ENCODE results near the gene DUSP22. TPM values are rescaled to one million over a fixed set of nuclear protein-coding genes. Genes with fewer than 3 reads are reported as not detected.

Gene DUSP22, protein sequence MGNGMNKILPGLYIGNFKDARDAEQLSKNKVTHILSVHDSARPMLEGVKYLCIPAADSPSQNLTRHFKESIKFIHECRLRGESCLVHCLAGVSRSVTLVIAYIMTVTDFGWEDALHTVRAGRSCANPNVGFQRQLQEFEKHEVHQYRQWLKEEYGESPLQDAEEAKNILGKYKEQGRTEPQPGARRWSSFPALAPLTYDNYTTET
- total RNA-seq: 12.1 and 16.9 TPM in 2 replicates

DNA sequence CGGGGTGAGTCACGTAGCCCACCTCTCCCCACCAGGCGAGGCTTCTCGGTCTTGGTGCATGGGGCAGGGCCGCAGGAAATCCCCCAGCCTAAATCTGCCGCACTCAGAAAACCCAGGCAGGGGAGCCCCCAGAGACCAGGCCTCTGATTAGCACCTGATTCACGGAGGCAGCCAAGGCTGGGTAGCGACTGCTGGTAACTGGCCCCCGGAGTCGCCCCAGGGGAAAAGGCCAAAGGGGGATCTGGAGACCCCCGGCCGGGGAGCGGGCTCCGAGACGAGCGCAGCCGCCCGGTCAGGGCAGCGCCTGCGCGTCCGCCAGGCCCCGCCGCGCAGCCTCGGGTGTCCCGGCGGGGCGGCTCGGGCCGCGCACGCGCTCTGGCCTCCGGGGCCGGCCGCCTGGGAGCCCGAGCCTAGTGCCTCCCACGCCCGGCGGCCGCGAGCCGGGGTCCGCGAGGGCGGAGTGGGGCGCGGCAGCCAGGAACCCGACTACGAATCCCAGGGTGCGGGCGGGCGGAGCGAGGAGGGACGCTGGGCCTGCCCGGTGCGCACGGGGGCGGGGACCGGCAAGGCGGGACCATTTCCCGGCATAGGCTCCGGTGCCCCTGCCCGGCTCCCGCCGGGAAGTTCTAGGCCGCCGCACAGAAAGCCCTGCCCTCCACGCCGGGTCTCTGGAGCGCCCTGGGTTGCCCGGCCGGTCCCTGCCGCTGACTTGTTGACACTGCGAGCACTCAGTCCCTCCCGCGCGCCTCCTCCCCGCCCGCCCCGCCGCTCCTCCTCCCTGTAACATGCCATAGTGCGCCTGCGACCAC lies at the start of gene DUSP22:
Gene DUSP22, plus strand, starts transcription at position 791 of the 809 bp plus-strand sequence. CDS start 53 bp downstream, outside the sequence.

DNA sequence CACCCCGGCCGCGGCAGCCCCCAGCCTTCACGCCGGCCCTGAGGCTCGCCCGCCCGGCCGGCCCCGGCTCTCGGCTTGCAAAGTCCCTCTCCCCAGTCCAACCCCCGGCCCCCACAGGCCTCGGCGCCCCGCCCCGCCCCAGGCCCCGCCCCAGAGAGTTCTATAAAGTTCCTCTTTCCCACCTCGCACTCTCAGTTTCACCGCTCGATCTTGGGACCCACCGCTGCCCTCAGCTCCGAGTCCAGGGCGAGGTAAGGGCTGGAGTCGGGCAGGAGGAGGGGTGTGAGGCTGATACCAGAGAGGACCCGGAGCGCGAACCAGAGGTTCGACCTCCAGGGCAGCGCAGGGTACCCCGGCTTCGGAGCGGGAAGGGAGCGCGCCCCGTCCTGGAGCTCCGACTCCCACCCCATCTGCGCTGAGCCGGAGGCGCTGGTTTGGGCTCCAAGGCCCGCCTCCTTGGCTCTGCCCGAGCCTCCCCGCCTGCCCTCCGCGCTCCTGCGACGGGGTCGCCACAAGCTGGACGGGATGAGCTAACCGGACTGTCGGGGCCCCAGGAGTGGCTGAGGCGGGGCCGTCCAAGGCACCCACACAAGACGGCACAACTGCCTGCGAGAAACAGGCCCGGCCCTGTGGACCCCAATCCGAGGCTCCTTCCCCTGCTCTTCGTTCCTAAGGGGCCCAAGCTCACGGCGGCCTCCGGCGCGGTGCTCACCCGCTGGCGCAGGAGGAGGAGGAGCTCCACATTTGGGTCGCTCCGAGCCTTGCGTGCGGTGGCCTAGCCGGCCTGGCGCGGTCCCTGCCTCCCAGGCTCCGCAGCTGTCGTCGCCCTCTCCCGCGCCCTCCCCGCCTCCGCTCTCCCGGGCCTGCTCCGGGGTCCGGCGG lies 99.5 kb downstream of the DUSP22 start, which contains the start of gene IRF4:
Gene IRF4, plus strand, starts transcription at position 194 of the 882 bp plus-strand sequence. CDS start 1,401 bp downstream, outside the sequence.

Other genes with a start within 250 kb of the DUSP22 start
- gene IRF4, start 99.3 kb downstream of the DUSP22 start, total RNA-seq: 8.5 and 9.0 TPM in 2 replicates

Measured in subcutaneous preadipocyte (primary cell).